HG03196 (cell line): ENCODE measurements around the gene PRDM13.

Experiments used
- ATAC-seq: cut with Tn5 transposase; IDR thresholded peaks from one replicate; pipeline ENCODE4 v1.9.1; 2021; ENCODE audit not compliant: unreplicated experiment

Gene PRDM13

GRCh38 chr6:99603421-99604165 is 3.0 kb upstream of the PRDM13 start:
- ATAC-seq = no peak

DNA sequence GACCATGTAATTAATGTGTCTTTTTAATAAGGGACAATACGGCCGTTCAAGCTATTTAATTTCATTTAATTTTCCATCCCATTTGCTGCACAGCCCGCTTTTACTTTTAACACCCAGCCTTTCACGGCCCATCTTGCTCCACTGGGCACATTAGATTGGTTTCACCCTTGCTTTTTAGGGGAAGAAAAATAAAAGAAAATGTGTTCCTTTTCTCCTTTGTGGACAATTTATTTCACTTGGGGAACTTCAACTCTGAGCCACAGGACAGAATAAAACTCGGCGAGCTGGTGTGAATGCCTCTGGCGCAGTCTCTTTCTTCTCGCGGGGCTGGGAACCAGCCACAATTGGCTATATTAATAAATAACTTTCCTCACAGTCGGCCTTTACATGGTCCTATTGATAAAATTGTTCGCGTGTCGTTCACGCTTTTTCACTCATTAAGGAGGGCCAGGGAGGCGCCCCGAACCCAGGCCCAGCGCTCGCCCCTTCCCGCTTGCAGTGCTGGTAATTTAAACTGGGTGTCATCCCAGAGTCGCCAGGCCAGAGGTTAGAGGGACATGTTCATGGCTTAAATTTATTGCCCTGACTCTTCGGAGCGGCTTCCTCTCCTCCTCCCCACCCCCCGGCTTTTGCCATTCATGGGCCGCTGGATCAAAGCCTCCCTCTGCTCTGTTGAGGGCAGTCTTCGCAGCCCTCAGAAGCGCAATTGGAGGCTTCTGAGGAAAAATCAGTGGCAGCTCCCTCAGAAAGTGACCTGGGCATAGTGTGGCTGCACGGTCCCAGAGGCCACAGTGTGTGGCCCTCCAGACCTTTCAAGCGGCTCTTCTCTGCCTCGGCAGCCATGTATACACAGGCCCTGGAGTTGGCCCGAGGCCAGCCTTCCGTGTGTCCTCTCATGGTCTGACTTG is 2.2 kb upstream of the PRDM13 start:
- ATAC-seq = no peak

GRCh38 chr6:99605074-99605734 is 1.4 kb upstream of the PRDM13 start:
- no peak for ATAC-seq

DNA sequence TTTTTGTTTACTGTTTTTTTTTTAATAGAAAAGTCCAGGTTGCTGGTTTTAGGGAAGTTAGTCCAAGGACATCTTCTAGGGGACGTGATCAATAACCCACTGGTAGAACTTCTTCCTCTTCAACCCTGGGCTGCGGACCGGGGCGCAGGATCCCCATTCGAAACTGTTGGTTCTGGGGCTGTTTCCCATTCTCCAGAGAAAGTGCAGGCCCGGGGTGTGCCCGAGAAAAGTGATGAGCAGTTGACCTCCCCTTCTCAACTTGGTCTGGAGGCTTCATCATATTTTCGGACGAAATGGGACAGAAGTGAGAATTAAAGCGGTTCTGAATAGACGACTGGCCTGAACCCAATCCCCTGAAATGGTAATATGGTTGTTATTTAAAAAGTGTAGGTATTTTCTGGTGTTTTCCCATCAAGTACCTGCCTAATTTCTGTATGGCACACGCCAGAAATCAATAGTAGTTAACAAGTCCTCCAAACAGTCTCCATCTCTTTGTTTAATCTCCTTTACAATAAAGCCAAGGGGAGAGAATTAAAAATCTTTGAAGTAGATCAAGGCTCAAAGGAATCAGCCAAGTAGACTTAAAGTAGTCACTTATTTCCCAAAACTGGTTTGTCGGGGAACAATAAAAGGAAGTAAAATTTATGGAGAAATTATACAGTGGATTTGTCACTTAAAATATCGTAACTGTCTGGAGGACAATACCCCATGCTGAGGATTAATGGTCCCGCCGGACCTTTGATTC is 550 bp upstream of the PRDM13 start:
- no peak for ATAC-seq

DNA sequence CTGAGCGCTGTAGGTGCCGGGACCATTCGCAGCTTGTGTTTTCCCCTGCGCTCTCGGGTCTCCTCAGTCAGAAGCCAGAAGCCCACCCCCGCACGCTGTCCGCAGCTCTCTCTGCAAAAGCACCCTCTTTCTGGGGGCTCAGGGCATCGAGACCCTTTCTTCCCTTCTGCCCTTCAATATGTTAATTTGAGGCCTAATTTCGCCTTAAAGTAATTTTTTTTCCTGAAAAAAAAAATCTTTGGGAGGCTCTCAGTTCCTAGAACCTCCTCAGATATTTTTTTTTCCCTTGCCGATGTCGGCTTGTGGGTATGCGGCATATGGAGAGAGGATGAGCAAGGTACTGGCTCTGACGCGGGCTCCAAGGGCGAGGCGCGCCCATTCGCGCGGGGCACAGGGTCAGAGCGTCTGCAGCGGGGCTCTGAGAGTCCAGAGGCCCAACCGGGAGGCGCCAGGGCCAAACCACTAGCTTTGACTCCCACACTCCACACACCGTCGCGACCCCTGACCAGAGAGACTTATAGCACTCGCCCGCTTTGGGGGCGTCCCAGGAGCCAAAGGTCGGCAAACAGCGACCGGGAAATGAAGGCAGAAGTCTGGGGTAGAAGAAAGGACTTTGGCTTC is 893 bp downstream of the PRDM13 start:
- ATAC-seq = no peak

DNA sequence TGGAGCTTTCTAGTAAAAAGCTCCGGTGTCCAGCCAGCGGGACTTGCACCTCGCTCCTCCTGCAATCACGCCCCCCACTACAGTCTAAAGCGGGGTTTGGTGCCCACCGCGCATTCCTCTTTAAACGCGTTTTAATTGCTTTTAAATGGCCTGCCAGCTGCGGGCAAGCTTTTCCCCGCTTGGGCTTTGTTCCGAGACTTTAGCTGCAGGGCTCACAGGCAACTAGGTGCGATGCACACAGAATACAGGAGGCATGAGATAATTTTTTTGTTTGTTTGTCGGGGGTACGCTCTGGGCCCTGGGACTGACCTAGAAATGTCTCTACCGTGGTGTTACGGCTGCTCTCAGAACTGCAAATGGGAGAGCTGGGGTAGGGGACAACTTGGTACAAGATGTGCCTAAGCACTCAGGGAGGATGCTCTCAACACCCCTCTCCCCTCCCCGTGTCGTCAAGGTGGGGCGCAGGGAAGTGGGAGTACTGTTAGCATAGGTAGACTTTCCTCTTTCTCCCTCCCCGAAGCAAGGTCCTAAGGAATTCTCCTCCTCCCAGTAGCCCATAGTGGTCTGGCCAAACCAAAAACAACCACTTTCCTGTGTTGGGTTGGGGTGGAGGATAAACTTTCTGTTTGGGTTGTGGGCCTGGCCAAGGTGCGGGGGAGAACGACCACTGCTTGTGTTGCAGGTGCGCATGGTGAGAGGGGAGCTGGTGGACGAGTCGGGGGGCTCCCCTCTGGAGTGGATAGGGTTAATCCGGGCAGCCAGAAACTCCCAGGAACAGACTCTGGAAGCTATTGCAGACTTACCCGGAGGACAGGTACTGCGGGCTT is 1.6 kb downstream of the PRDM13 start:
- no peak for ATAC-seq

DNA sequence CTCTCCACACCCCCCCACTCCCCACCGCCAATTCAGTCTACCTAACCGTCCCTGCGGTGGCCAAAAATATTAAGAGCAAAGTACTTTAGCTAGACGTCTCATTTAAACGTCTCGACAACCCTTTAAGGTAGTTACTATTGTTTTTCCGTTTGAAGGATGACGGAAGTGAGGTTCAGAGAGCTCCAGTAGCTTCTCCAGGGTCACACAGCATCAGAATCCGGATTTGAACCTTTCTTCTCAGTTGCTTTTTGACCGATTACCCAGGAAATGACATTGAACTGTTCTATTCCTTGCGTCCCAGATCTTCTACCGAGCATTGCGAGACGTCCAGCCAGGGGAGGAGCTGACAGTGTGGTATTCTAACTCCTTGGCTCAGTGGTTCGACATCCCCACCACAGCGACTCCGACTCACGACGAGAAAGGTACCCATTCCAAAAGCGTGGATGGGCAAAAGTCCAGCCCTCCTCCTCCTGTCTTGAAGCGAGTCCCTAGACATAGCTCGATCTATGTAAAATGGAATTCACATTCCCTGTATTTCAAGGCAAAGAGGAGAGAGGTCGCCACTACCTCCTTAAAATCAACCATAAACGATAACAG is 2.4 kb downstream of the PRDM13 start:
- ATAC-seq = no peak

DNA sequence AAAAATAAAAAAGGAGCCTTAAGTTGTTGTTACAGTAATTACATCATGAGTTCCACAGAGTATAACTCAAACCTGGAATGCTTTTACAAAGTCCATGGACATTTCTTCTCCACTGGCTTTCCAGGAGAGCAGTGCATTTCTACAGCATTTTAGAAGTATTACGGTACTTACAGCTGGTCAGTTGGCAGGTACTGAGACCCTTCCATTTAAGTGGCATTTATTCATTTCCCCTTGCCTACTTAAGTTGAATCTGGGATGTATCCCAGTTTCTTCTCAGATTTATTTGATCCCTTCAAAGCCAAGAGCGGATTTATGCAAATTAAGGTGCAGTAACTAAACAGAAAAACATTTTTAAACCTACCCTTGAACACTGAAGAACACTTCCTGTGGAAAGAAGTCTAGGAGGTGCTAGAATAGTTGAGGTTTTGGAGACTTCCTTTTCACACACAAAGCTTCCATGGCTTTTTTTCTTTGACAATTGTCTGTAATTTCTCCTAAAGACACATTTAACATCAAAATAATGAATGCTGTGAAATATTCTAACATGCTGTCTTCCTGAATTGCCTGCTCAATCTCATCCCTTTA is 3.4 kb downstream of the PRDM13 start:
- ATAC-seq = no peak

- peak; percentile 53 for ATAC-seq
Measured at GRCh38 chr6:99611148-99611547, 4.5 kb downstream of the PRDM13 start.

DNA sequence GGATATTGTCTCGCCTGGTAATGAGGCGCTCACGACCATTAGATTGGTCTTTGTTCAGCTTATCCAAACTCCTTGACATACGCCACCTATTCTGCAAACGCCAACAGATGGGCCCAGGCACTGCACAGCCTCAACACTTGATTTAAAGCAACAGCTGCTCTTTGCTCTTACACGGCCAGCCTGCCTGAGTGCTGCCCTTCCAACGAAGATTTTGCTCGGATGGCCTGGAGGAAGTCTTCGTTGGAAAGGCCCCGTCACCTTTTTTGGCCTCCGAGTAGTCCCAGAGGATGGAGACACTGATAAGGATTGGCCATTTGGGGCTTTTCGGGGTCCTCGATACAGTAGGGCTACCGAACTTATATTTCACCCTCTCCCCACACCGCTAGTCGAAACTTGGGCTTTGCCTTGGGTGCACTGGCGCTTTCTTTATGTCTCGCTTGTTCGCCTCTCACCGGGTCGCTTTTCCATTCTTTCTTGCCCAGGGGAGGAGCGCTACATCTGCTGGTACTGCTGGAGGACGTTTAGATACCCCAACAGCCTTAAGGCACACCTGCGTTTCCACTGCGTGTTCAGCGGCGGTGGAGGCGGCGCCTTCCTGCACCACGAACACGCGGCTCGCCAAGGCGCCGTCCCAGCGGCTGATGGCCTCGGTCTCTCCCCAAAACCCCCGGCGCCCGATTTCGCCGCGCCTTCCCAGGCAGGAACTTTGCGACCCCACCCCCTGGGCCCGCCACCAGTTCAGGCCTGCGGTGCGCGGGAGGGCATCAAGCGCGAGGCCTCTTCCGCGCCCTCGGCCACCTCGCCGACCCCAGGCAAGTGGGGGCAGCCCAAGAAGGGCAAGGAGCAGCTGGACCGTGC is 6.1 kb downstream of the PRDM13 start:
- ATAC-seq = peak; percentile 4

GRCh38 chr6:99613409-99613704 is 6.7 kb downstream of the PRDM13 start:
- peak; percentile 55 for ATAC-seq

- ATAC-seq = peak; percentile 56
Measured at GRCh38 chr6:99613705-99614429, 7.2 kb downstream of the PRDM13 start.

DNA sequence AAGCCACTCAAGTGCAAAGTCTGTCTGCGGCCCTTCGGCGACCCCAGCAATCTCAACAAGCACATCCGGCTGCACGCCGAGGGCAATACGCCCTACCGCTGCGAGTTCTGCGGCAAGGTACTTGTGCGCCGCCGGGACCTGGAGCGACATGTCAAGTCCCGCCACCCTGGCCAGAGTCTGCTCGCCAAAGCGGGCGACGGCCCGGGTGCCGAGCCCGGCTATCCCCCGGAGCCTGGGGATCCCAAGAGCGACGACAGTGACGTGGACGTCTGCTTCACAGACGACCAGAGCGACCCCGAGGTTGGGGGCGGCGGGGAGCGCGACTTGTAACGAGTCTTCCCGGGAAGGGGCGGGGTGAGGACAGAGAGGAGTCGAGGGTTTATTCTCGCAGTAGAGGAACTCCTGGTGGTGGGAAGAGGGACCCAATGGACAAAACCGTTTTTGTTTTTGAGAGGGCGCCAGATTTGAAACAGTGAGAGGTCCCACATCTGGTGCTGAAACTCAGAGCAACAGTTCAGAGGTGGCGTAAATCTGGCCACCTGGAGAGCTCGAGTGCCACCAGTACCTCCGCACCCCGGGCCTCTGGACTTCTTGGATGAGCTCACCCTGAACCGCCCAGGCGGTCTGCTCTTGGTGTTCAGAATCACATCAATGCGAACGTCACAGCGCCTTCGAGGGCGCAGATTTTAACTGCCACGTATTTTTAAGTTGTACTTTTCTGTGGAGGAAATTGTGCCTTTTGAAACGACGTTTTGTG is 8.0 kb downstream of the PRDM13 start:
- no peak for ATAC-seq

GRCh38 chr6:99617131-99617530 is 10.5 kb downstream of the PRDM13 start:
- ATAC-seq = no peak

- ATAC-seq = no peak
Measured at GRCh38 chr6:99618649-99619408, 12.2 kb downstream of the PRDM13 start.

GRCh38 chr6:99619409-99619762 is 12.8 kb downstream of the PRDM13 start:
- ATAC-seq = no peak
